HL-60 (cell line): Measurements from ENCODE around the gene FHIT.
A peak's percentile ranks its signal among the peaks of the same experiment; 100 is the strongest.

ENCODE experiments used
- DNase-seq, 2 experiments: peaks; one replicate each; pipeline ENCODE4 v3.0.0-alpha.2; 2010 to 2020; ENCODE audit warnings: low read depth in 1 of 2, low spot score in 1 of 2
- H3K27ac ChIP-seq: fragments of 250-450 bp; sonication (Bioruptor Pico); replicated peaks from 2 replicates; pipeline ENCODE4 v1.5.1; 2020; ENCODE audit warnings: mild to moderate bottlenecking, moderate library complexity
- H3K27me3 ChIP-seq: fragments of 250-450 bp; sonication (Bioruptor Pico); 2 replicates; pipeline ENCODE4 v1.5.1; 2021; ENCODE audit warnings: mild to moderate bottlenecking, moderate library complexity; ENCODE audit not compliant: insufficient read depth, poor library complexity, severe bottlenecking
- H3K4me3 ChIP-seq: replicated peaks from 2 replicates; pipeline ENCODE4 v1.5.1; 2011; ENCODE audit warnings: mild to moderate bottlenecking, control low read depth, low read length; ENCODE audit not compliant: insufficient read depth
- GABPA ChIP-seq: IDR thresholded peaks from 2 replicates; pipeline ENCODE4 v1.6.1; 2012; ENCODE audit warnings: low read depth
- POLR2AphosphoS5 ChIP-seq: IDR thresholded peaks from 2 replicates; pipeline ENCODE4 v1.6.1; 2012; ENCODE audit warnings: low read depth
- SPI1 ChIP-seq: IDR thresholded peaks from 2 replicates; pipeline ENCODE4 v1.6.1; 2012; ENCODE audit warnings: low read depth, mild to moderate bottlenecking, borderline replicate concordance
- TF ChIP-seq, protein P1 (sequence below): IDR thresholded peaks from one replicate; pipeline ENCODE4 v1.5.1; 2011; ENCODE audit warnings: low read length, control low read depth, inconsistent platforms; ENCODE audit not compliant: insufficient read depth
- TF ChIP-seq, protein P2 (sequence below): IDR thresholded peaks from 2 replicates; pipeline ENCODE4 v1.6.1; 2012; ENCODE audit warnings: low read depth; ENCODE audit not compliant: insufficient replicate concordance

Gene FHIT

DNA sequence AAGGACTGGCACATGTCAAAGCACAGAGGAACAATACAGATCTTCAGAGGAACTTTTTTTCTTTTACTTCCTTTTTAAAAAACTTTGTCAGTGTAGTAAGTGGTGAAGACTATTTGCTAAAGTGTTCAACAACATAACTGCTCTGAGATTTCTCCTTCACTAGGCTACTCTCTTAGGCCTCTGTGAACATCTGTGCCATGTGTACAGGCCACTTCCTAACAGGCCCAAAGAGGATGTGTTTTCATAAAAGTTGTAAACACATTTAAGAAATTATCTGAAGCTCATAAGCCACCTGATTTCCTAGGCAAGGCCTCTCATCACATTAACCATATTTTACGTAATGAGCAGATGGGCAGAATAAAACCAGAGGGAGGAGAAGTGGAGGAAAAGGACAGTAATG, 235.4 kb downstream of the FHIT start:
- Histone ChIP-seq H3K27ac (peak overlapping the region; percentile 75), H3K4me3 (no peak overlapping the region), H3K27me3 (no peaks in the 10 kb centered on the region)
- DNase-seq: peak in 1 of 2 experiments; percentile 45
- TF ChIP-seq POLR2AphosphoS5 (peak; percentile 49; the same call in 1 of the 2 replicates), SPI1 (peak; percentile 25; the same call in 1 of the 2 replicates)
- TF ChIP-seq, protein P1, sequence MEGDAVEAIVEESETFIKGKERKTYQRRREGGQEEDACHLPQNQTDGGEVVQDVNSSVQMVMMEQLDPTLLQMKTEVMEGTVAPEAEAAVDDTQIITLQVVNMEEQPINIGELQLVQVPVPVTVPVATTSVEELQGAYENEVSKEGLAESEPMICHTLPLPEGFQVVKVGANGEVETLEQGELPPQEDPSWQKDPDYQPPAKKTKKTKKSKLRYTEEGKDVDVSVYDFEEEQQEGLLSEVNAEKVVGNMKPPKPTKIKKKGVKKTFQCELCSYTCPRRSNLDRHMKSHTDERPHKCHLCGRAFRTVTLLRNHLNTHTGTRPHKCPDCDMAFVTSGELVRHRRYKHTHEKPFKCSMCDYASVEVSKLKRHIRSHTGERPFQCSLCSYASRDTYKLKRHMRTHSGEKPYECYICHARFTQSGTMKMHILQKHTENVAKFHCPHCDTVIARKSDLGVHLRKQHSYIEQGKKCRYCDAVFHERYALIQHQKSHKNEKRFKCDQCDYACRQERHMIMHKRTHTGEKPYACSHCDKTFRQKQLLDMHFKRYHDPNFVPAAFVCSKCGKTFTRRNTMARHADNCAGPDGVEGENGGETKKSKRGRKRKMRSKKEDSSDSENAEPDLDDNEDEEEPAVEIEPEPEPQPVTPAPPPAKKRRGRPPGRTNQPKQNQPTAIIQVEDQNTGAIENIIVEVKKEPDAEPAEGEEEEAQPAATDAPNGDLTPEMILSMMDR: no peak

DNA sequence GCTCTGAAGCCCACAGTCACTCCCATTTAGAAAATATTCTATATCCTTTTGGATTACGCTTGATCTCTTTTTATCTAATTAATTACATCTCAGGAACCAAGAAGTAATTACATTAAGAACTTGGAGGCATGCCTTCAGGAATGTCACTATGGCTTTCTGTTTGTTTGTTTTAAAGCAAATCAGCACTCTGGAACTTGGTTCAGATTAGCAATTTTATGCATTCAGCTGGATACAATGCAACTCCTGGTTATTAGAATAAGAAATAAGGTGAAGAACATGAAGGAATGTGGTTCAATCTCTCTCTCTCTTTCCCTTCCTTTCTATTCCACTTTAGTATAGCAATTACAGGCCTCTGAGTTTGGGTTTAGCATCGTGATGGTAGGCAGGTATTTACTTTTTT, 235.8 kb downstream of the FHIT start:
- Histone ChIP-seq H3K27ac (peak overlapping the region; percentile 75), H3K4me3 (no peak overlapping the region), H3K27me3 (no peaks in the 10 kb centered on the region)
- TF ChIP-seq POLR2AphosphoS5 (no peak), SPI1 (no peak), GABPA (no peak)
- TF ChIP-seq, protein P2, sequence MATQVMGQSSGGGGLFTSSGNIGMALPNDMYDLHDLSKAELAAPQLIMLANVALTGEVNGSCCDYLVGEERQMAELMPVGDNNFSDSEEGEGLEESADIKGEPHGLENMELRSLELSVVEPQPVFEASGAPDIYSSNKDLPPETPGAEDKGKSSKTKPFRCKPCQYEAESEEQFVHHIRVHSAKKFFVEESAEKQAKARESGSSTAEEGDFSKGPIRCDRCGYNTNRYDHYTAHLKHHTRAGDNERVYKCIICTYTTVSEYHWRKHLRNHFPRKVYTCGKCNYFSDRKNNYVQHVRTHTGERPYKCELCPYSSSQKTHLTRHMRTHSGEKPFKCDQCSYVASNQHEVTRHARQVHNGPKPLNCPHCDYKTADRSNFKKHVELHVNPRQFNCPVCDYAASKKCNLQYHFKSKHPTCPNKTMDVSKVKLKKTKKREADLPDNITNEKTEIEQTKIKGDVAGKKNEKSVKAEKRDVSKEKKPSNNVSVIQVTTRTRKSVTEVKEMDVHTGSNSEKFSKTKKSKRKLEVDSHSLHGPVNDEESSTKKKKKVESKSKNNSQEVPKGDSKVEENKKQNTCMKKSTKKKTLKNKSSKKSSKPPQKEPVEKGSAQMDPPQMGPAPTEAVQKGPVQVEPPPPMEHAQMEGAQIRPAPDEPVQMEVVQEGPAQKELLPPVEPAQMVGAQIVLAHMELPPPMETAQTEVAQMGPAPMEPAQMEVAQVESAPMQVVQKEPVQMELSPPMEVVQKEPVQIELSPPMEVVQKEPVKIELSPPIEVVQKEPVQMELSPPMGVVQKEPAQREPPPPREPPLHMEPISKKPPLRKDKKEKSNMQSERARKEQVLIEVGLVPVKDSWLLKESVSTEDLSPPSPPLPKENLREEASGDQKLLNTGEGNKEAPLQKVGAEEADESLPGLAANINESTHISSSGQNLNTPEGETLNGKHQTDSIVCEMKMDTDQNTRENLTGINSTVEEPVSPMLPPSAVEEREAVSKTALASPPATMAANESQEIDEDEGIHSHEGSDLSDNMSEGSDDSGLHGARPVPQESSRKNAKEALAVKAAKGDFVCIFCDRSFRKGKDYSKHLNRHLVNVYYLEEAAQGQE: no peak
- TF ChIP-seq, protein P1: no peak
- no peak for DNase-seq

DNA sequence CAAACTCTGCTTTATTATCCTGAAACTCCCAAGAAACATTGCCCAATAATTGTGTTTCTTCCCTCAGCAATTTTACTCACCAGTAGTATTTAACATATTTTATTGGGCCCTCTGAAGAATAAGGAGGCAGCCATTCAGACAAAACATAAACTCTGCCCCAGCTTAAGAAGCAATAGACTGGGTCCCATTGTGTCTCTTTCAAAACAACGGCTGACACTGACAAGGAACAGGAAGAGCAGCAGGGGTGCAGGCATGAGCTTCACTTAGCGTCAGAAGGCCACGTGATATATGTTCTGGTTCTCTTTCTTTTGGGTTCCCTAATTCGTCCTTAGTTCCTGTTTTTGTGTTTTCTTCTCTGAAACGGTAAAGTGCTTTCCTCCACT, 242.3 kb downstream of the FHIT start:
- TF ChIP-seq, protein P2: peak; percentile 39
- TF ChIP-seq, protein P1: no peak
- TF ChIP-seq POLR2AphosphoS5 (peak; percentile 62), SPI1 (peak; percentile 82)
- Histone ChIP-seq H3K27ac (peak overlapping the region; percentile 78), H3K27me3 (no peaks in the 10 kb centered on the region), H3K4me3 (no peak overlapping the region)
- peak; percentile 51 to 83 for DNase-seq
